ENCODE data around the gene SORCS1. TPM values are rescaled to one million over a fixed set of nuclear protein-coding genes. Genes with fewer than 3 reads are reported as not detected.

SORCS1 gene
- total and polyA plus RNA-seq, 2 of the 8 experiments (the other 6 are each of a cell fraction or from before 2014, with no cell fraction given), result 4.1 to 4.6 TPM

- TF ChIP-seq HDAC2 (IDR thresholded peaks at IDR 0.05; ENCODE audit: borderline replicate concordance in 1 of 2, low read depth in 2 of 2, low read length in 2 of 2), result no peak
- no peak for TF ChIP-seq KDM1A (IDR thresholded peaks at IDR 0.05; ENCODE audit: borderline replicate concordance, low read length)
- TF ChIP-seq GABPA (IDR thresholded peaks at IDR 0.05; ENCODE audit: borderline replicate concordance, insufficient read depth, low read length), result no peak
- no peak for TF ChIP-seq SAP30 (IDR thresholded peaks at IDR 0.05; ENCODE audit: insufficient read depth, insufficient replicate concordance, low read length)
- TF ChIP-seq EP300 (IDR thresholded peaks at IDR 0.05; ENCODE audit: borderline replicate concordance in 1 of 2, low read depth in 2 of 2, low read length in 2 of 2), result no peak
- TF ChIP-seq BCL11A (IDR thresholded peaks at IDR 0.05; ENCODE audit: low read depth in 2 of 2, low read length in 2 of 2), result no peak
- no peak for TF ChIP-seq CBX8 (IDR thresholded peaks at IDR 0.05; ENCODE audit: borderline replicate concordance, low read depth, low read length)
Observed at GRCh38 chr10:106958589-106959361, 205.7 kb downstream of the SORCS1 start (continued).
